HepG2 (cell line): Measurements from ENCODE around the gene ZNRD2. TPM values are rescaled to one million over a fixed set of nuclear protein-coding genes. Genes with fewer than 3 reads are reported as not detected.
A peak's percentile ranks its signal among the peaks of the same experiment; 100 is the strongest.

Experiments
- CEBPG ChIP-seq: IDR thresholded peaks from 2 replicates; pipeline ENCODE4 v1.6.1; 2016
- ETV5 ChIP-seq: IDR thresholded peaks from 2 replicates; pipeline ENCODE4 v1.6.1; 2018; ENCODE audit warnings: missing biosample characterization, missing genetic modification reagents, inconsistent platforms, borderline replicate concordance
- GATAD2A ChIP-seq: IDR thresholded peaks from 2 replicates; pipeline ENCODE4 v1.6.1; 2016
- GTF2F1 ChIP-seq: fragments of 150-350 bp; IDR thresholded peaks from 2 replicates; pipeline ENCODE4 v1.6.1; 2014; ENCODE audit warnings: low read length
- HNRNPK ChIP-seq: fragments of 200-400 bp; formaldehyde crosslinking; IDR thresholded peaks from 2 replicates; pipeline ENCODE4 v1.6.1; 2018; ENCODE audit warnings: low read length, low read depth, moderate library complexity, mild to moderate bottlenecking; ENCODE audit not compliant: poor library complexity, severe bottlenecking
- KLF15 ChIP-seq: sonication (generic); formaldehyde crosslinking; IDR thresholded peaks from 2 replicates; pipeline ENCODE4 v1.8.1; 2023; ENCODE audit warnings: borderline replicate concordance, mild to moderate bottlenecking, inconsistent platforms, missing genetic modification reagents, mixed read lengths
- NFAT5 ChIP-seq: sonication (generic); formaldehyde crosslinking; IDR thresholded peaks from 2 replicates; pipeline ENCODE4 v1.4.0; 2020; ENCODE audit warnings: missing genetic modification reagents
- POLR2A ChIP-seq, 2 experiments: IDR thresholded peaks; 2 replicates each; pipeline ENCODE4 v1.6.1; 2011; ENCODE audit warnings: low read depth in 2 of 2, low read length in 2 of 2, mild to moderate bottlenecking in 1 of 2, moderate library complexity in 1 of 2; ENCODE audit not compliant: insufficient read depth in 1 of 2
- SAP130 ChIP-seq: IDR thresholded peaks from 2 replicates; pipeline ENCODE4 v1.6.1; 2016; ENCODE audit warnings: low read depth
- SOX13 ChIP-seq, 3 experiments: fragments of 450-650 bp in 1 of 3; sonication (generic) in 1 of 3; formaldehyde crosslinking in 1 of 3; IDR thresholded peaks in 2 of 3; conservative IDR thresholded peaks in 1 of 3; 2 replicates each; pipeline versions ENCODE4 v1.5.0 to v1.6.1; 2016 to 2020; ENCODE audit warnings: antibody characterized with exemption in 1 of 3, mild to moderate bottlenecking in 1 of 3, missing compliant biosample characterization in 1 of 3, missing genetic modification reagents in 1 of 3, moderate library complexity in 1 of 3
- STAG1 ChIP-seq: sonication (generic); formaldehyde crosslinking; IDR thresholded peaks from 2 replicates; pipeline ENCODE4 v1.4.0; 2020; ENCODE audit warnings: missing genetic modification reagents
- ZBTB1 ChIP-seq: sonication (generic); formaldehyde crosslinking; IDR thresholded peaks from 2 replicates; pipeline ENCODE4 v1.4.0; 2020; ENCODE audit warnings: missing genetic modification reagents, borderline replicate concordance
- ZNF10 ChIP-seq: sonication (generic); formaldehyde crosslinking; IDR thresholded peaks from 2 replicates; pipeline ENCODE4 v1.4.0; 2020; ENCODE audit warnings: mild to moderate bottlenecking, low read depth, missing genetic modification reagents, borderline replicate concordance
- ZNF567 ChIP-seq: sonication (generic); formaldehyde crosslinking; IDR thresholded peaks from 2 replicates; pipeline ENCODE4 v1.8.1; 2023; ENCODE audit warnings: mild to moderate bottlenecking, missing genetic modification reagents, borderline replicate concordance
- ZNF770 ChIP-seq: sonication (generic); formaldehyde crosslinking; IDR thresholded peaks from 2 replicates; pipeline ENCODE4 v1.5.0; 2020; ENCODE audit warnings: mild to moderate bottlenecking, missing genetic modification reagents
- ZSCAN25 ChIP-seq: sonication (generic); formaldehyde crosslinking; IDR thresholded peaks from 2 replicates; pipeline ENCODE4 v1.8.0; 2022; ENCODE audit warnings: mild to moderate bottlenecking, missing genetic modification reagents
- polyA plus RNA-seq, 8 experiments: library from polyadenylated mRNA; depleted of rRNA in 3 of 8; stranded (reverse) in 7 of 8; unstranded in 1 of 8; fragments of >200 nt; fragmentation: Illumina TruSeq in 4 of 8; extraction: Trizol in 4 of 8; gene quantifications; 2 replicates each; pipeline versions ENCODE4 v1.2.1 to v1.2.3, GENCODE V29; 2011 to 2016; ENCODE audit warnings: low read depth in 4 of 8, missing spikeins in 1 of 8, mixed read lengths in 1 of 8; ENCODE audit not compliant: insufficient read depth in 1 of 8
- total RNA-seq, 5 experiments: library from RNA; depleted of rRNA; stranded (reverse); fragments of >200 nt; fragmentation: Illumina TruSeq; extraction: Trizol; gene quantifications; 2 replicates each; pipeline ENCODE4 v1.2.3, GENCODE V29; 2016; ENCODE audit warnings: low read depth in 1 of 5
- TF ChIP-seq, protein P1 (sequence below): IDR thresholded peaks from 2 replicates; pipeline ENCODE4 v1.6.1; 2012; ENCODE audit warnings: low read depth, low read length, improper control_type of control experiment
- TF ChIP-seq, protein P2 (sequence below): sonication (generic); formaldehyde crosslinking; IDR thresholded peaks from 2 replicates; pipeline ENCODE4 v1.5.1; 2020; ENCODE audit warnings: missing genetic modification reagents, mild to moderate bottlenecking, borderline replicate concordance

ZNRD2 gene
- total and polyA plus RNA-seq, 2 of the 13 experiments (the other 11 are each of a cell fraction or from before 2014, with no cell fraction given) = 29.2 to 34.0 TPM

- no peak for TF ChIP-seq STAG1 (CRISPR knock-in tag)
- no peak for TF ChIP-seq KLF15 (CRISPR knock-in tag)
- no peak for TF ChIP-seq ZNF10 (CRISPR knock-in tag)
- TF ChIP-seq, protein P1, sequence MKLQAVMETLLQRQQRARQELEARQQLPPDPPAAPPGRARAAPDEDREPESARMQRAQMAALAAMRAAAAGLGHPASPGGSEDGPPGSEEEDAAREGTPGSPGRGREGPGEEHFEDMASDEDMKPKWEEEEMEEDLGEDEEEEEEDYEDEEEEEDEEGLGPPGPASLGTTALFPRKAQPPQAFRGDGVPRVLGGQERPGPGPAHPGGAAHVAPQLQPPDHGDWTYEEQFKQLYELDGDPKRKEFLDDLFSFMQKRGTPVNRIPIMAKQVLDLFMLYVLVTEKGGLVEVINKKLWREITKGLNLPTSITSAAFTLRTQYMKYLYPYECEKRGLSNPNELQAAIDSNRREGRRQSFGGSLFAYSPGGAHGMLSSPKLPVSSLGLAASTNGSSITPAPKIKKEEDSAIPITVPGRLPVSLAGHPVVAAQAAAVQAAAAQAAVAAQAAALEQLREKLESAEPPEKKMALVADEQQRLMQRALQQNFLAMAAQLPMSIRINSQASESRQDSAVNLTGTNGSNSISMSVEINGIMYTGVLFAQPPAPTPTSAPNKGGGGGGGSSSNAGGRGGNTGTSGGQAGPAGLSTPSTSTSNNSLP = no peak
- TF ChIP-seq CEBPG (CRISPR knock-in tag) = no peak
- TF ChIP-seq ZSCAN25 (CRISPR knock-in tag) = peak; percentile 90
- TF ChIP-seq GATAD2A = 0 out of 2 replicates have a peak, but pooled peaks have one; percentile 24
- no peak for TF ChIP-seq SOX13 (IDR thresholded peaks at IDR 0.05)
- TF ChIP-seq SOX13 (CRISPR knock-in tag; conservative IDR thresholded peaks at IDR 0.05 in 1 of 2, IDR thresholded peaks at IDR 0.05 in 1 of 2) = 0 out of 4 replicates have a peak, but pooled peaks of 1 of the 2 experiments have one; percentile 14
- TF ChIP-seq, protein P2, sequence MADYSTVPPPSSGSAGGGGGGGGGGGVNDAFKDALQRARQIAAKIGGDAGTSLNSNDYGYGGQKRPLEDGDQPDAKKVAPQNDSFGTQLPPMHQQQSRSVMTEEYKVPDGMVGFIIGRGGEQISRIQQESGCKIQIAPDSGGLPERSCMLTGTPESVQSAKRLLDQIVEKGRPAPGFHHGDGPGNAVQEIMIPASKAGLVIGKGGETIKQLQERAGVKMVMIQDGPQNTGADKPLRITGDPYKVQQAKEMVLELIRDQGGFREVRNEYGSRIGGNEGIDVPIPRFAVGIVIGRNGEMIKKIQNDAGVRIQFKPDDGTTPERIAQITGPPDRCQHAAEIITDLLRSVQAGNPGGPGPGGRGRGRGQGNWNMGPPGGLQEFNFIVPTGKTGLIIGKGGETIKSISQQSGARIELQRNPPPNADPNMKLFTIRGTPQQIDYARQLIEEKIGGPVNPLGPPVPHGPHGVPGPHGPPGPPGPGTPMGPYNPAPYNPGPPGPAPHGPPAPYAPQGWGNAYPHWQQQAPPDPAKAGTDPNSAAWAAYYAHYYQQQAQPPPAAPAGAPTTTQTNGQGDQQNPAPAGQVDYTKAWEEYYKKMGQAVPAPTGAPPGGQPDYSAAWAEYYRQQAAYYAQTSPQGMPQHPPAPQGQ (CRISPR knock-in tag) = no peak
- 0 out of 2 replicates have a peak, but pooled peaks have one; percentile 44 for TF ChIP-seq ZNF567 (CRISPR knock-in tag)
- no peak for TF ChIP-seq NFAT5 (CRISPR knock-in tag)
- no peak for TF ChIP-seq ZBTB1 (CRISPR knock-in tag)
- no peak for TF ChIP-seq HNRNPK
- peak; percentile 36; the same call in 1 of the 2 replicates for TF ChIP-seq SAP130 (CRISPR knock-in tag)
- TF ChIP-seq GTF2F1 = no peak
- no peak for TF ChIP-seq POLR2A (IDR thresholded peaks at IDR 0.05; ENCODE audit: insufficient read depth in 1 of 2, low read depth in 2 of 2, low read length in 2 of 2)
- peak; percentile 28; the same call in 1 of the 2 replicates for TF ChIP-seq ETV5 (CRISPR knock-in tag)
- peak; percentile 96 for TF ChIP-seq ZNF770 (CRISPR knock-in tag)
These were observed 10.2 kb upstream of the ZNRD2 start (continued) for GRCh38 chr11:65559951-65560537.
